WI38 (cell line): ENCODE results near the gene FLCN.

ENCODE experiments used
- H3K4me3 ChIP-seq: 2 replicates; pipeline ENCODE4 v1.5.1; 2011; ENCODE audit warnings: low read depth, mild to moderate bottlenecking, control low read depth, low read length
- TF ChIP-seq, protein P1 (sequence below): IDR thresholded peaks from 2 replicates; pipeline ENCODE4 v1.5.1; 2012; ENCODE audit warnings: low read depth, mild to moderate bottlenecking, control low read depth, low read length

Gene FLCN

DNA sequence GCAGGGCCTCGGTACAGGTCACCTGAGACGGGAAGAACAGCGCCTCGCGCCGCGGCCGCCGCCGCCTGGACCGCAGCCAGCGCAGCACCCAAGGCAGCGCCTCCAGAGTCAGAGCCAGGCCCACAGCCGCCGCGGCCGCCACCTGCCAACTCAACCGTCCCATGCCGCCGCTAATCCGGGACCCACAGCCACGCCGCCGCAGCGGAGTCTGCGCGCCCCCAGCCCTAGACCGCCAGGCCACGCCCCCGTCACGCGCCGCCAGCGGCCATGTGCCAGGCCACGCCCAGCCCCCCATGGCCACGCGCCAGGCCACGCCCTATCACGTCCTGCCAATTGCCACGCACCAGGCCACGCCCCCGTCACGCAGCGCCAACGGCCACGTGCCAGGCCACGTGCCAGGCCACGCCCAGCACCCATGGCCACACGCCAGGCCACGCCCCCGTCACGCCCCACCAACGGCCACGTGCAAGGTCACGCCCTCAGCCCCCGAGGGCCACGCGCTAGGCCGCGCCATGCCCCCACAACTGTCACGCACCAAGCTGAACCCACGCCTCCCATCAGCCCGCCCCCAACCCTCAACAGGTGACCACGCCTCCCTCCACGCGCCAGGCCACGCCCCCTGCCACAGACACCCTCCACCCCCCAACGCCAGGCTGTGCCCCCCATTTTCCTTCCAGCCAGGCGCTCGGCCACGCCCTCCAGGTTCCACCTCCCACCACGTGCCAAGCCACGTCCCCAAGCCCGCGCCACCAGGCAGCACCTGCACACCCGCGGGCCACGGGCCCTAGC lies 30.6 kb downstream of the FLCN start, which contains the start of gene PLD6:
TSS of gene PLD6 (minus strand) at position 210 of the 789 bp plus-strand sequence. CDS start at position 163, 47 bp downstream.
- TF ChIP-seq, protein P1, sequence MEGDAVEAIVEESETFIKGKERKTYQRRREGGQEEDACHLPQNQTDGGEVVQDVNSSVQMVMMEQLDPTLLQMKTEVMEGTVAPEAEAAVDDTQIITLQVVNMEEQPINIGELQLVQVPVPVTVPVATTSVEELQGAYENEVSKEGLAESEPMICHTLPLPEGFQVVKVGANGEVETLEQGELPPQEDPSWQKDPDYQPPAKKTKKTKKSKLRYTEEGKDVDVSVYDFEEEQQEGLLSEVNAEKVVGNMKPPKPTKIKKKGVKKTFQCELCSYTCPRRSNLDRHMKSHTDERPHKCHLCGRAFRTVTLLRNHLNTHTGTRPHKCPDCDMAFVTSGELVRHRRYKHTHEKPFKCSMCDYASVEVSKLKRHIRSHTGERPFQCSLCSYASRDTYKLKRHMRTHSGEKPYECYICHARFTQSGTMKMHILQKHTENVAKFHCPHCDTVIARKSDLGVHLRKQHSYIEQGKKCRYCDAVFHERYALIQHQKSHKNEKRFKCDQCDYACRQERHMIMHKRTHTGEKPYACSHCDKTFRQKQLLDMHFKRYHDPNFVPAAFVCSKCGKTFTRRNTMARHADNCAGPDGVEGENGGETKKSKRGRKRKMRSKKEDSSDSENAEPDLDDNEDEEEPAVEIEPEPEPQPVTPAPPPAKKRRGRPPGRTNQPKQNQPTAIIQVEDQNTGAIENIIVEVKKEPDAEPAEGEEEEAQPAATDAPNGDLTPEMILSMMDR = no peak
- H3K4me3 ChIP-seq = peak within 1 kb of the TSS; percentile 59

DNA sequence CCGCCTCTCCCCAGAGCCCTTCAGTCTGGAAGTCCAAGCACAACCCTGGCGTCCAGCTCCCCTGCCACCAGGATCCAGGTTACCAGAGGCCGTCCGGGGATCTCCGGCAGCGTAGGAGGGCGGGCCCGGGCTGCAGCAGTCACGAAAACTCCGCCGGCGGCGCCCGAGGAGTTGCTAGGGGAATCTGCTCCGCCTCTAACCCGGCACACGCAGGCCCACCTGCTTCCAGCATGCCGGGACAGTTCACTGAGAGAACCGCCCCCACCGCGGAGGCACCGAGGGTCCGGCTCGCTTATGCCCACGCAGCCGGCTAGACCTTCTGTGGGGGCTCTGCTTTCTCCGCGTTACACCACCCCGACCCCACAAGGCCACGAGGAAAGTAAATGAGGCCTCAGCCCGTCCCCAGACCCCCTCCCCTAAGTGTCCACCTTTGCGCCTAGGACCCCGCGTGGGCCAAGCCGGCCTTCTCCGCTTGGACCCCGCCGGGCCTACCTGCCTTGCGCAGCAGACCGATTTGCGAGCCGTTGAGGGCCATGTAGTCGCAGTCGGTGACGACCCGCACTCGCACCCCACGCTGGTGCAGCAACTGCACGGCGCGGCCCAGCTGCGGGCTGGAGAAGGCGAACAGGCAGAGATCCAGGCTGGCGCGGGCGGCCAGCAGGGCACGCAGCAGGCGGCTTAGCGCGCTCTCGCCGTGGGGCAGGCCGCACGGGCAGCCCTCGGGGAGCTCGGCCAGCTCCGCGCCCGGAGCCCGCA lies 31.4 kb downstream of the FLCN start:
- peak overlapping the region; percentile 59 for H3K4me3 ChIP-seq
- TF ChIP-seq, protein P1 = no peak

DNA sequence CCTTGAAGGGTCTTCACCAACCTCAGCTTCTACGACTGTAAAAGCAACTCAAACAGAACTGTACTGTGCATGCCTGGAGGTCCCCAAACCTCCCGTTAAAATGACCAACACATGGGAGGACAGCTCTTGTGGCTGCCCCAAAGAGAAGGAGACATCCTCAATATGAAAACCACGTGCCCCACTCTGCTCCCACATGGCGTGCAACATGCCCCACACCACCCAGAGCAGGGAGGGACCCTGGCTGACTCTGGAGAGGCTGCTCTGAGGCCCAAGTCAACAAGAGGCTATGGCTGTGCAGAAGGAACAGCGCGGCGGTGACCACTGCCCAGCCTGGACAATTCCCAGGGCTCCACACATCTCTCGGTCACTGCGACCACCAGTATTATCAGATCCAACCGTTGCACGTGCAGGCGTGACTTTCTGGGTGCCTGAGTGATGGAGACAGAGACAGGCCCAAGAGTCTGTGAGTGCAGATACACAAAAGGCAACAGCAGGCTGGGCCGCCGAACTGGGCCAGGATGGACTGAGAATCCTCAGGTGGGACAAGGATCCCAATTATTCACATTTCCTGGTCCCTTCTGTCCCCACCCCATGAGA lies 32.2 kb downstream of the FLCN start:
- peak overlapping the region; percentile 59 for H3K4me3 ChIP-seq
- TF ChIP-seq, protein P1 = no peak

DNA sequence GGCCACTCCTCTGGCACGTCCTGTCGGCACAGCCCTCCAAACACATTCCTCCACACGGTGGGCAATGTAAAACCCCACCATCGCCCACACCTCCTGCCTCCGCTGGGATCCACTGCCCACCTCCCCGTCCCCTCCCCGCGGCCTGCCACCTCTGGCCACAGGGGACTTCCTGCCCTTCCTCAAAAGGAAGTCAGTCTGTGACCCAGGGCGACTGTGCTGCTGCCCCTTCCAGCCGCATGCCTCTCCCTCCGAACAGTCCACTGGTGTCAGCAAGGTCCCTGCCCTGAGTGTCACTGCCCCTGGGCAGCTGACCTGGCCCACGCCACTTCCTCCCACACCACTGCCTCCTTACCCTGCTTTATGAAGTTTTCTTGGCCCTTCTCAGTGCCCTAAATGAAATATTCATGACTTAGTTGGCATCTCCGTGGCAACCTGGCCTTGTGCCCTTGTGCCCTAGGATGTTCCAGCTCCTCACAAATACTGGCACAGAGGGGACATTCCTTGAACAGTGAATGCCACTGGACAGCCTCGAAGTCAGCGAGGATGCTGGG lies 32.9 kb downstream of the FLCN start:
- no peak overlapping the region for H3K4me3 ChIP-seq
- TF ChIP-seq, protein P1 = no peak

DNA sequence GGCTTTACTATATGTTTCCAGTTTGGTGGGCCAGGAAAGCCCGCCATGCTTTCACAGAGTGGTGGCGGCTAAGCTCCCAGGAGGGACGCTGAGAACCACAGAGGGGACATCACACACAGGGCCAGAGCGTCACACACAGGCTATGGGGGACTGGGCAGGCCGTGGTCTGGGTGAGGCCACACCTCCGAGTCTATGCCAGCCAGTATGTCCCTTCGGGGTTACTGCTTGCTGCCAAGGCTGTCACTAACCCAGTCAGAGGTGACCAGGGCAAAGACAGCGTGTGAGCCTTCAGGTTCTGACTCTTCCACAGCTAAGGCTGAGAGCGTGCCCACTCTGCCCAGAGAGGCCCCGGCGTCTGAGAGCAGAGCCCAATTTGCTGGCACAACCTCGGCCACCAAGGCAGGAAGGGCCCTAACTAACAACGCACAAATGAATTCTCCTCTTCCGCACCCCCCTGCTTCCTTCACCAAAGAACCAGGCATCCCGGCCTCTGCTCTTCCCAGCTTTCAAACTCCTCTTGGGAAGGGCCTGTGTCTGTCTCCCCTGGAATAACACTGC lies 33.7 kb downstream of the FLCN start:
- TF ChIP-seq, protein P1 = no peak
- no peak overlapping the region for H3K4me3 ChIP-seq

DNA sequence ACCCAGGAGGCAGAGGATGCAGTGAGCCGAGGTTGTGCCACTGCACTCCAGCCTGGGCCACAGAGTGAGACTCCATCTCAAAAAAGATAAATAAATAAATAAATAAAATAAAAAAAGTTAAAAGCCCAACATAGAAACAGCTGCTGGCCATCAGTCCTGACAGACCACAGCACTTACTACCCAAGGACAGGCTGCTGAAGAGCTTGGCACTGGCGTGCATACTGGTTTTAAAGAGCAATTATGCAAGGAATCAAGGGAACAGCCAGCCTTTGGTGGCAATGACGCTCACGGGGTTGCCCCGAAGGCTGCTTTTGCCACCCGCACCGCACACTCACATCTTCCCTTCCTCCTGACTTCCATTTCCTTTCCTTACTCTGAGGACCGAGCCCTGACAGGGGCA lies 35.1 kb downstream of the FLCN start:
- no peak overlapping the region for H3K4me3 ChIP-seq
- TF ChIP-seq, protein P1 = no peak
